ENCODE results near the gene IHH.

Gene IHH

GRCh38 chr2:219019436-219019835, 41.3 kb downstream of the IHH start:
- no peaks in the 10 kb centered on the region; the same call in 1 of the 2 replicates for H3K9me3 ChIP-seq (ENCODE audit: control insufficient read depth, insufficient read depth, low read length)
- WGBS (ENCODE audit: insufficient coverage, insufficient read length), result no CpG with 5 or more reads among the region's 6 CpGs
- H3K27ac ChIP-seq (ENCODE audit: low read length), result no peak overlapping the region
- no peak for DNase-seq (ENCODE audit: low read depth, low spot score)
- H3K36me3 ChIP-seq (ENCODE audit: control insufficient read depth, insufficient read depth, low read length), result no peaks in the 10 kb centered on the region
- H3K4me3 ChIP-seq (ENCODE audit: low read length), result no peak overlapping the region
- no peaks in the 10 kb centered on the region for H3K4me1 ChIP-seq (ENCODE audit: control insufficient read depth, insufficient read depth, low read length)
- no peaks in the 10 kb centered on the region for H3K27me3 ChIP-seq (ENCODE audit: control insufficient read depth, insufficient read depth, low read length)

- H3K4me3 ChIP-seq (ENCODE audit: low read length), result no peak overlapping the region
- no CpG with 5 or more reads among the region's 10 CpGs for WGBS (ENCODE audit: insufficient coverage, insufficient read length)
- no peaks in the 10 kb centered on the region for H3K4me1 ChIP-seq (ENCODE audit: control insufficient read depth, insufficient read depth, low read length)
- H3K27ac ChIP-seq (ENCODE audit: low read length), result no peak overlapping the region
- H3K27me3 ChIP-seq (ENCODE audit: control insufficient read depth, insufficient read depth, low read length), result no peaks in the 10 kb centered on the region
- H3K9me3 ChIP-seq (ENCODE audit: control insufficient read depth, insufficient read depth, low read length), result no peaks in the 10 kb centered on the region; the same call in 1 of the 2 replicates
- no peak for DNase-seq (ENCODE audit: low read depth, low spot score)
- H3K36me3 ChIP-seq (ENCODE audit: control insufficient read depth, insufficient read depth, low read length), result no peaks in the 10 kb centered on the region
Measured at GRCh38 chr2:219018726-219019125, 42.0 kb downstream of the IHH start.

- H3K4me1 ChIP-seq (ENCODE audit: control insufficient read depth, insufficient read depth, low read length), result no peaks in the 10 kb centered on the region
- H3K27me3 ChIP-seq (ENCODE audit: control insufficient read depth, insufficient read depth, low read length), result no peaks in the 10 kb centered on the region
- no peak overlapping the region for H3K4me3 ChIP-seq (ENCODE audit: low read length)
- H3K9me3 ChIP-seq (ENCODE audit: control insufficient read depth, insufficient read depth, low read length), result no peaks in the 10 kb centered on the region; the same call in 1 of the 2 replicates
- no CpG with 5 or more reads among the region's 7 CpGs for WGBS (ENCODE audit: insufficient coverage, insufficient read length)
- no peak for DNase-seq (ENCODE audit: low read depth, low spot score)
- no peak overlapping the region for H3K27ac ChIP-seq (ENCODE audit: low read length)
- no peaks in the 10 kb centered on the region for H3K36me3 ChIP-seq (ENCODE audit: control insufficient read depth, insufficient read depth, low read length)
Measured at GRCh38 chr2:219018286-219018685, 42.4 kb downstream of the IHH start.

GRCh38 chr2:219017201-219017931, 43.4 kb downstream of the IHH start:
- Histone ChIP-seq H3K36me3 (ENCODE audit: control insufficient read depth, insufficient read depth, low read length) (no peaks in the 10 kb centered on the region), H3K9me3 (ENCODE audit: control insufficient read depth, insufficient read depth, low read length) (no peaks in the 10 kb centered on the region; the same call in 1 of the 2 replicates), H3K4me1 (ENCODE audit: control insufficient read depth, insufficient read depth, low read length) (no peaks in the 10 kb centered on the region), H3K27me3 (ENCODE audit: control insufficient read depth, insufficient read depth, low read length) (no peaks in the 10 kb centered on the region), H3K4me3 (ENCODE audit: low read length) (no peak overlapping the region), H3K27ac (ENCODE audit: low read length) (no peak overlapping the region)
- no peak for DNase-seq (ENCODE audit: low read depth, low spot score)
- WGBS (ENCODE audit: insufficient coverage, insufficient read length), result no CpG with 5 or more reads among the region's 14 CpGs

GRCh38 chr2:219016721-219017120, 44.0 kb downstream of the IHH start:
- no peak for DNase-seq (ENCODE audit: low read depth, low spot score)
- Histone ChIP-seq H3K27me3 (ENCODE audit: control insufficient read depth, insufficient read depth, low read length) (no peaks in the 10 kb centered on the region), H3K4me3 (ENCODE audit: low read length) (no peak overlapping the region), H3K9me3 (ENCODE audit: control insufficient read depth, insufficient read depth, low read length) (no peaks in the 10 kb centered on the region), H3K27ac (ENCODE audit: low read length) (no peak overlapping the region), H3K36me3 (ENCODE audit: control insufficient read depth, insufficient read depth, low read length) (no peaks in the 10 kb centered on the region), H3K4me1 (ENCODE audit: control insufficient read depth, insufficient read depth, low read length) (no peaks in the 10 kb centered on the region)
- WGBS (ENCODE audit: insufficient coverage, insufficient read length), result no CpG with 5 or more reads among the region's 11 CpGs

- H3K27ac ChIP-seq (ENCODE audit: low read length), result no peak overlapping the region
- H3K9me3 ChIP-seq (ENCODE audit: control insufficient read depth, insufficient read depth, low read length), result no peaks in the 10 kb centered on the region
- DNase-seq (ENCODE audit: low read depth, low spot score), result no peak
- H3K4me1 ChIP-seq (ENCODE audit: control insufficient read depth, insufficient read depth, low read length), result no peaks in the 10 kb centered on the region
- H3K36me3 ChIP-seq (ENCODE audit: control insufficient read depth, insufficient read depth, low read length), result no peaks in the 10 kb centered on the region
- H3K27me3 ChIP-seq (ENCODE audit: control insufficient read depth, insufficient read depth, low read length), result 0 out of 2 replicates have a peak, but pooled peaks cover 2% of the 10 kb centered on the region
- H3K4me3 ChIP-seq (ENCODE audit: low read length), result no peak overlapping the region
- no CpG with 5 or more reads among the region's 5 CpGs for WGBS (ENCODE audit: insufficient coverage, insufficient read length)
Measured at GRCh38 chr2:219010873-219011272, 49.8 kb downstream of the IHH start.

- WGBS (ENCODE audit: insufficient coverage, insufficient read length), result no CpG with 5 or more reads among the region's 6 CpGs
- Histone ChIP-seq H3K4me3 (ENCODE audit: low read length) (no peak overlapping the region), H3K27me3 (ENCODE audit: control insufficient read depth, insufficient read depth, low read length) (peaks cover 4% of the 10 kb centered on the region; the same call in 1 of the 2 replicates), H3K9me3 (ENCODE audit: control insufficient read depth, insufficient read depth, low read length) (no peaks in the 10 kb centered on the region), H3K27ac (ENCODE audit: low read length) (no peak overlapping the region), H3K4me1 (ENCODE audit: control insufficient read depth, insufficient read depth, low read length) (no peaks in the 10 kb centered on the region), H3K36me3 (ENCODE audit: control insufficient read depth, insufficient read depth, low read length) (no peaks in the 10 kb centered on the region)
- DNase-seq (ENCODE audit: low read depth, low spot score), result no peak
Measured at GRCh38 chr2:219010162-219010756, 50.5 kb downstream of the IHH start.

- DNase-seq (ENCODE audit: low read depth, low spot score), result no peak
- no peak overlapping the region for H3K27ac ChIP-seq (ENCODE audit: low read length)
- H3K4me3 ChIP-seq (ENCODE audit: low read length), result no peak overlapping the region
- H3K4me1 ChIP-seq (ENCODE audit: control insufficient read depth, insufficient read depth, low read length), result no peaks in the 10 kb centered on the region
- H3K9me3 ChIP-seq (ENCODE audit: control insufficient read depth, insufficient read depth, low read length), result no peaks in the 10 kb centered on the region
- no peaks in the 10 kb centered on the region for H3K36me3 ChIP-seq (ENCODE audit: control insufficient read depth, insufficient read depth, low read length)
- H3K27me3 ChIP-seq (ENCODE audit: control insufficient read depth, insufficient read depth, low read length), result peaks cover 7% of the 10 kb centered on the region
- WGBS (ENCODE audit: insufficient coverage, insufficient read length), result no CpG with 5 or more reads among the region's 2 CpGs
Measured at GRCh38 chr2:219009294-219009693, 51.4 kb downstream of the IHH start.
